SU-DHL-6 (cell line): ENCODE measurements around the gene DYSF.

ENCODE experiments used
- CTCF ChIP-seq: fragments of 200-600 bp; sonication (generic); IDR thresholded peaks from one replicate; pipeline ENCODE4 v1.5.1; 2017; ENCODE audit warnings: antibody characterized with exemption, mild to moderate bottlenecking, low read length, moderate library complexity; ENCODE audit not compliant: insufficient read depth, poor library complexity, severe bottlenecking
- EZH2phosphoT487 ChIP-seq: fragments of 200-600 bp; sonication (generic), shearing (Covaris generic); conservative IDR thresholded peaks from 2 replicates; pipeline ENCODE4 v1.6.1; 2018; ENCODE audit warnings: mild to moderate bottlenecking, antibody characterized with exemption, low read length, moderate library complexity, mixed read lengths

GRCh38 chr2:71687412-71687811, 234.1 kb downstream of the DYSF start:
- TF ChIP-seq CTCF, result no peak
- no peak for TF ChIP-seq EZH2phosphoT487
